ENCODE results near the gene SMIM36.

The SMIM36 gene

GRCh38 chr17:55510986-55511721, at the start of gene SMIM36:
Gene SMIM36, minus strand, starts transcription at chr17:55511452.
- no peaks in the 10 kb centered on the region for H3K36me3 ChIP-seq (ENCODE audit: insufficient read depth, low read length)
- H3K4me3 ChIP-seq (ENCODE audit: low read length): no peak within 1 kb of the TSS
- H3K27me3 ChIP-seq (ENCODE audit: insufficient read depth, low read length): no peaks in the 10 kb centered on the region
- H2AFZ ChIP-seq (ENCODE audit: low read depth, low read length): no peak within 1 kb of the TSS
- no peaks in the 10 kb centered on the region for H3K9me3 ChIP-seq (ENCODE audit: low read length)
- no peaks in the 10 kb centered on the region for H3K4me1 ChIP-seq (ENCODE audit: insufficient read depth, low read length)

- Histone ChIP-seq H3K27me3 (ENCODE audit: insufficient read depth, low read length) (no peaks in the 10 kb centered on the region), H3K9me3 (ENCODE audit: low read length) (no peaks in the 10 kb centered on the region), H2AFZ (ENCODE audit: low read depth, low read length) (no peak overlapping the region), H3K4me1 (ENCODE audit: insufficient read depth, low read length) (no peaks in the 10 kb centered on the region), H3K4me3 (ENCODE audit: low read length) (no peak overlapping the region), H3K36me3 (ENCODE audit: insufficient read depth, low read length) (no peaks in the 10 kb centered on the region)
These were observed 44.5 kb upstream of the SMIM36 start for GRCh38 chr17:55555772-55556171.

GRCh38 chr17:55549140-55549539, 37.9 kb upstream of the SMIM36 start:
- Histone ChIP-seq H3K4me3 (ENCODE audit: low read length) (no peak overlapping the region), H3K36me3 (ENCODE audit: insufficient read depth, low read length) (no peaks in the 10 kb centered on the region), H3K27me3 (ENCODE audit: insufficient read depth, low read length) (no peaks in the 10 kb centered on the region), H3K9me3 (ENCODE audit: low read length) (no peaks in the 10 kb centered on the region), H3K4me1 (ENCODE audit: insufficient read depth, low read length) (no peaks in the 10 kb centered on the region), H2AFZ (ENCODE audit: low read depth, low read length) (no peak overlapping the region)

- Histone ChIP-seq H3K36me3 (ENCODE audit: insufficient read depth, low read length) (no peaks in the 10 kb centered on the region), H2AFZ (ENCODE audit: low read depth, low read length) (no peak overlapping the region), H3K9me3 (ENCODE audit: low read length) (no peaks in the 10 kb centered on the region), H3K4me1 (ENCODE audit: insufficient read depth, low read length) (no peaks in the 10 kb centered on the region), H3K27me3 (ENCODE audit: insufficient read depth, low read length) (no peaks in the 10 kb centered on the region), H3K4me3 (ENCODE audit: low read length) (no peak overlapping the region)
These were observed 35.9 kb upstream of the SMIM36 start for GRCh38 chr17:55546991-55547664.

GRCh38 chr17:55546481-55546880, 35.2 kb upstream of the SMIM36 start:
- H3K36me3 ChIP-seq (ENCODE audit: insufficient read depth, low read length): no peaks in the 10 kb centered on the region
- H3K27me3 ChIP-seq (ENCODE audit: insufficient read depth, low read length): no peaks in the 10 kb centered on the region
- H3K4me3 ChIP-seq (ENCODE audit: low read length): no peak overlapping the region
- no peaks in the 10 kb centered on the region for H3K4me1 ChIP-seq (ENCODE audit: insufficient read depth, low read length)
- no peak overlapping the region for H2AFZ ChIP-seq (ENCODE audit: low read depth, low read length)
- H3K9me3 ChIP-seq (ENCODE audit: low read length): no peaks in the 10 kb centered on the region

- no peaks in the 10 kb centered on the region for H3K9me3 ChIP-seq (ENCODE audit: low read length)
- H3K4me1 ChIP-seq (ENCODE audit: insufficient read depth, low read length): no peaks in the 10 kb centered on the region
- no peaks in the 10 kb centered on the region for H3K27me3 ChIP-seq (ENCODE audit: insufficient read depth, low read length)
- H3K36me3 ChIP-seq (ENCODE audit: insufficient read depth, low read length): no peaks in the 10 kb centered on the region
- H2AFZ ChIP-seq (ENCODE audit: low read depth, low read length): no peak overlapping the region
- no peak overlapping the region for H3K4me3 ChIP-seq (ENCODE audit: low read length)
These were observed 34.6 kb upstream of the SMIM36 start for GRCh38 chr17:55545806-55546205.

- Histone ChIP-seq H3K36me3 (ENCODE audit: insufficient read depth, low read length) (no peaks in the 10 kb centered on the region), H3K9me3 (ENCODE audit: low read length) (no peaks in the 10 kb centered on the region), H3K4me3 (ENCODE audit: low read length) (no peak overlapping the region), H2AFZ (ENCODE audit: low read depth, low read length) (no peak overlapping the region), H3K4me1 (ENCODE audit: insufficient read depth, low read length) (no peaks in the 10 kb centered on the region), H3K27me3 (ENCODE audit: insufficient read depth, low read length) (no peaks in the 10 kb centered on the region)
These were observed 32.5 kb upstream of the SMIM36 start for GRCh38 chr17:55543709-55544108.

- no peaks in the 10 kb centered on the region for H3K4me1 ChIP-seq (ENCODE audit: insufficient read depth, low read length)
- H2AFZ ChIP-seq (ENCODE audit: low read depth, low read length): no peak overlapping the region
- H3K9me3 ChIP-seq (ENCODE audit: low read length): no peaks in the 10 kb centered on the region
- no peaks in the 10 kb centered on the region for H3K27me3 ChIP-seq (ENCODE audit: insufficient read depth, low read length)
- H3K36me3 ChIP-seq (ENCODE audit: insufficient read depth, low read length): no peaks in the 10 kb centered on the region
- H3K4me3 ChIP-seq (ENCODE audit: low read length): no peak overlapping the region
These were observed 29.3 kb upstream of the SMIM36 start for GRCh38 chr17:55540414-55541091.

GRCh38 chr17:55536205-55536604, 25.0 kb upstream of the SMIM36 start:
- Histone ChIP-seq H2AFZ (ENCODE audit: low read depth, low read length) (no peak overlapping the region), H3K27me3 (ENCODE audit: insufficient read depth, low read length) (no peaks in the 10 kb centered on the region), H3K9me3 (ENCODE audit: low read length) (no peaks in the 10 kb centered on the region), H3K36me3 (ENCODE audit: insufficient read depth, low read length) (no peaks in the 10 kb centered on the region), H3K4me1 (ENCODE audit: insufficient read depth, low read length) (no peaks in the 10 kb centered on the region), H3K4me3 (ENCODE audit: low read length) (no peak overlapping the region)

- H3K4me1 ChIP-seq (ENCODE audit: insufficient read depth, low read length): no peaks in the 10 kb centered on the region
- no peak overlapping the region for H2AFZ ChIP-seq (ENCODE audit: low read depth, low read length)
- H3K9me3 ChIP-seq (ENCODE audit: low read length): no peaks in the 10 kb centered on the region
- no peaks in the 10 kb centered on the region for H3K27me3 ChIP-seq (ENCODE audit: insufficient read depth, low read length)
- no peak overlapping the region for H3K4me3 ChIP-seq (ENCODE audit: low read length)
- H3K36me3 ChIP-seq (ENCODE audit: insufficient read depth, low read length): no peaks in the 10 kb centered on the region
These were observed 22.4 kb upstream of the SMIM36 start for GRCh38 chr17:55533608-55534007.

GRCh38 chr17:55532670-55533069, 21.4 kb upstream of the SMIM36 start:
- Histone ChIP-seq H3K4me3 (ENCODE audit: low read length) (no peak overlapping the region), H3K9me3 (ENCODE audit: low read length) (no peaks in the 10 kb centered on the region), H2AFZ (ENCODE audit: low read depth, low read length) (no peak overlapping the region), H3K4me1 (ENCODE audit: insufficient read depth, low read length) (no peaks in the 10 kb centered on the region), H3K27me3 (ENCODE audit: insufficient read depth, low read length) (no peaks in the 10 kb centered on the region), H3K36me3 (ENCODE audit: insufficient read depth, low read length) (no peaks in the 10 kb centered on the region)

GRCh38 chr17:55531053-55531728, 19.9 kb upstream of the SMIM36 start:
- Histone ChIP-seq H3K36me3 (ENCODE audit: insufficient read depth, low read length) (no peaks in the 10 kb centered on the region), H3K27me3 (ENCODE audit: insufficient read depth, low read length) (no peaks in the 10 kb centered on the region), H3K4me3 (ENCODE audit: low read length) (no peak overlapping the region), H3K9me3 (ENCODE audit: low read length) (no peaks in the 10 kb centered on the region), H3K4me1 (ENCODE audit: insufficient read depth, low read length) (no peaks in the 10 kb centered on the region), H2AFZ (ENCODE audit: low read depth, low read length) (no peak overlapping the region)

- H3K4me3 ChIP-seq (ENCODE audit: low read length): no peak overlapping the region
- H3K4me1 ChIP-seq (ENCODE audit: insufficient read depth, low read length): no peaks in the 10 kb centered on the region
- no peak overlapping the region for H2AFZ ChIP-seq (ENCODE audit: low read depth, low read length)
- H3K36me3 ChIP-seq (ENCODE audit: insufficient read depth, low read length): no peaks in the 10 kb centered on the region
- no peaks in the 10 kb centered on the region for H3K9me3 ChIP-seq (ENCODE audit: low read length)
- no peaks in the 10 kb centered on the region for H3K27me3 ChIP-seq (ENCODE audit: insufficient read depth, low read length)
These were observed 18.8 kb upstream of the SMIM36 start for GRCh38 chr17:55530064-55530463.

Data from neuron (in vitro differentiated cells).